SU-DHL-6 (cell line): ENCODE results near the gene ADGRG1.

Source experiments
- EZH2phosphoT487 ChIP-seq: fragments of 200-600 bp; sonication (generic), shearing (Covaris generic); conservative IDR thresholded peaks from 2 replicates; pipeline ENCODE4 v1.6.1; 2018; ENCODE audit warnings: mild to moderate bottlenecking, antibody characterized with exemption, low read length, moderate library complexity, mixed read lengths
- TF ChIP-seq, protein P1 (sequence below): fragments of 200-600 bp; sonication (generic); IDR thresholded peaks from one replicate; pipeline ENCODE4 v1.5.1; 2017; ENCODE audit warnings: antibody characterized with exemption, mild to moderate bottlenecking, low read length, moderate library complexity; ENCODE audit not compliant: insufficient read depth, poor library complexity, severe bottlenecking

DNA sequence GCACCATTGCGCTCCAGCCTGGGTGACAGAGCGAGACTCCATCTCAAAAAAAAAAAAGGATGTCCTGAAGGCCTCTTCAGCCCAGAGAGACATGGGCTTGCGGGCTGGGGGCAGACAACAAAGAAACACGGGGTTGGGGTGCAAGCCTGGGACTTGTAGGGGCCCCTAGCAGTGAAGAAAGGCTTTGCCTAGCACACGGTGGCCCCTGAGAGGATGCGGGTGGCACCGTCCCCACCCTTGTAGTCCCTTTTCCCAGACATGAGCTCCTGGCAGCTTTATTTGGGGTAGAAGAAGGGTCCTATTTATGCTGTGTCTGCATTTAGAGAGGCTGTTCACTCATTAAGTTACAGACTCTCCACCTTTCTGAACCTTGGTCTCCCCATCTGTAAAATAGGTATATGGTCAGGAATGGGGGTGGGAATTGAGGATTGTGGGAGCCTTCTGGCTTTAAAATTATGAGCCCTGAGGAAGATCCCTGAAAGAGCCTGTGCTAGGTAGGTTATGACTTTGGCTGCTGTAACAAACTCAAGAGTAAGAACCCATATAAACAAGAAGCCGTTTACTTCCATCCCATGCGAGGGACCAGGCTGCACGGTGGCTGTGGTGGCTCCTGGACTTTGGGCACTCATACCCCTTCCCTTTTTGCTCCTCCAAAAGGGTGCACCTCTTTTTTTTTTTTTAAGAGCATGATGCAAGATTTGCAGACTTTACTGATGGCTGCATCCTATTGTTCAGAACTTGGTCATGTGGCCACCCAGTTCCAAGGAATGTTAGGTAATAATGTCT, 20.6 kb upstream of the ADGRG1 start:
- TF ChIP-seq, protein P1, sequence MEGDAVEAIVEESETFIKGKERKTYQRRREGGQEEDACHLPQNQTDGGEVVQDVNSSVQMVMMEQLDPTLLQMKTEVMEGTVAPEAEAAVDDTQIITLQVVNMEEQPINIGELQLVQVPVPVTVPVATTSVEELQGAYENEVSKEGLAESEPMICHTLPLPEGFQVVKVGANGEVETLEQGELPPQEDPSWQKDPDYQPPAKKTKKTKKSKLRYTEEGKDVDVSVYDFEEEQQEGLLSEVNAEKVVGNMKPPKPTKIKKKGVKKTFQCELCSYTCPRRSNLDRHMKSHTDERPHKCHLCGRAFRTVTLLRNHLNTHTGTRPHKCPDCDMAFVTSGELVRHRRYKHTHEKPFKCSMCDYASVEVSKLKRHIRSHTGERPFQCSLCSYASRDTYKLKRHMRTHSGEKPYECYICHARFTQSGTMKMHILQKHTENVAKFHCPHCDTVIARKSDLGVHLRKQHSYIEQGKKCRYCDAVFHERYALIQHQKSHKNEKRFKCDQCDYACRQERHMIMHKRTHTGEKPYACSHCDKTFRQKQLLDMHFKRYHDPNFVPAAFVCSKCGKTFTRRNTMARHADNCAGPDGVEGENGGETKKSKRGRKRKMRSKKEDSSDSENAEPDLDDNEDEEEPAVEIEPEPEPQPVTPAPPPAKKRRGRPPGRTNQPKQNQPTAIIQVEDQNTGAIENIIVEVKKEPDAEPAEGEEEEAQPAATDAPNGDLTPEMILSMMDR: no peak
- TF ChIP-seq EZH2phosphoT487: no peak
